ENCODE measurements around the gene ENAM. TPM values are rescaled to one million over a fixed set of nuclear protein-coding genes. Genes with fewer than 3 reads are reported as not detected.
A peak's percentile ranks its signal among the peaks of the same experiment; 100 is the strongest.
"Not testable (repeated sequence)": the region's sequence is repeated elsewhere in the genome, so short reads cannot be mapped to it uniquely, and the experiment has no call there.

Gene ENAM
- total RNA-seq, 1 donor from 2014 or later: not detected

GRCh38 chr4:70637239-70637913, 8.8 kb downstream of the ENAM start:
- H3K27ac Mint-ChIP-seq (ENCODE audit: unreplicated experiment): no peak overlapping the region
- DNase-seq: no peak
- peaks cover 3% of the 10 kb centered on the region for H3K4me1 Mint-ChIP-seq (ENCODE audit: low read depth, unreplicated experiment)
- peaks cover 2% of the 10 kb centered on the region for H3K27me3 Mint-ChIP-seq (ENCODE audit: unreplicated experiment)
- H3K4me3 Mint-ChIP-seq (ENCODE audit: unreplicated experiment): no peak overlapping the region
- no peaks in the 10 kb centered on the region for H3K9me3 Mint-ChIP-seq (ENCODE audit: unreplicated experiment)
- no peaks in the 10 kb centered on the region for H3K36me3 Mint-ChIP-seq (ENCODE audit: unreplicated experiment)
- TF ChIP-seq CTCF (IDR thresholded peaks at IDR 0.05; ENCODE audit: partially characterized antibody, unreplicated experiment): no peak

GRCh38 chr4:70640192-70640591, 11.6 kb downstream of the ENAM start:
- no peak for TF ChIP-seq CTCF (IDR thresholded peaks at IDR 0.05; ENCODE audit: partially characterized antibody, unreplicated experiment)
- H3K27ac Mint-ChIP-seq (ENCODE audit: unreplicated experiment): no peak overlapping the region
- no peak overlapping the region for H3K4me3 Mint-ChIP-seq (ENCODE audit: unreplicated experiment)
- H3K4me1 Mint-ChIP-seq (ENCODE audit: low read depth, unreplicated experiment): peaks cover 3% of the 10 kb centered on the region
- no peak for DNase-seq
- H3K27me3 Mint-ChIP-seq (ENCODE audit: unreplicated experiment): peaks cover 2% of the 10 kb centered on the region
- no peaks in the 10 kb centered on the region for H3K36me3 Mint-ChIP-seq (ENCODE audit: unreplicated experiment)
- H3K9me3 Mint-ChIP-seq (ENCODE audit: unreplicated experiment): no peaks in the 10 kb centered on the region

GRCh38 chr4:70650741-70651140, 22.2 kb downstream of the ENAM start:
- H3K4me3 Mint-ChIP-seq (ENCODE audit: unreplicated experiment): not testable (repeated sequence)

DNA sequence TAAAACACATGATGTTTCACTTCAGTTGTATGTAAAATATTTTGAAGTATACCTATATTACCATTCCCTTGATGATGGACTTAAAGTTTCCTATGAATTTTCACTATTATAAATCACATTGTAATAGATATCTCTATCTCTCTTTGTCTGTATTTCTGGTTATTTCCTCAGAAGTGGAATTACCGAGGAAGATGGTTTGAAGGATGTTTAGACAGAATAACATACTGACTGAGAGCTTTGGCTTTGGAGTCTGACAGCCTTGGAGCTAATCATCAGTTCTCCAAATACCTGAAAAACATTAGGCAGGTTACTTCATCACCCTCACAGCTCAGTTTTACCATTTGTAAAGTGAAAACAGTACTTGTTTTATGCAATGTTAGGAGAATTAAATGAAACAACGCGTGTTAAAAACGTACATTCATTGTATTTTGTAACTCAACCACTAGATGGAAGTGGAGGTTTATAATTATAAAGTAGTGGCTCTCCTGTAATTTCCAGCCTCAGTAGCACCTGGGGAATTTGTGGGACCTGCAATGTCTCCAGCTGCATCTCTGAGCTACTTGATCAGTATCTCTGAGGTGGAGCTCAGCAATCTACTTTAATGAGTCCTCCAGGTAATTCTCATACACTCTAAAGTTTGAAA, 23.4 kb downstream of the ENAM start:
- no peak overlapping the region for H3K4me3 Mint-ChIP-seq (ENCODE audit: unreplicated experiment)
- no peaks in the 10 kb centered on the region for H3K27me3 Mint-ChIP-seq (ENCODE audit: unreplicated experiment)
- no peaks in the 10 kb centered on the region for H3K4me1 Mint-ChIP-seq (ENCODE audit: low read depth, unreplicated experiment)
- no peaks in the 10 kb centered on the region for H3K9me3 Mint-ChIP-seq (ENCODE audit: unreplicated experiment)
- TF ChIP-seq CTCF (IDR thresholded peaks at IDR 0.05; ENCODE audit: partially characterized antibody, unreplicated experiment): peak; percentile 49
- no peak overlapping the region for H3K27ac Mint-ChIP-seq (ENCODE audit: unreplicated experiment)
- DNase-seq: no peak
- H3K36me3 Mint-ChIP-seq (ENCODE audit: unreplicated experiment): no peaks in the 10 kb centered on the region

More at GRCh38 chr4:70650741-70651140, 22.2 kb downstream of the ENAM start:
- DNase-seq; H3K27ac Mint-ChIP-seq (ENCODE audit: unreplicated experiment); H3K36me3 Mint-ChIP-seq (ENCODE audit: unreplicated experiment); H3K9me3 Mint-ChIP-seq (ENCODE audit: unreplicated experiment); H3K27me3 Mint-ChIP-seq (ENCODE audit: unreplicated experiment); H3K4me1 Mint-ChIP-seq (ENCODE audit: low read depth, unreplicated experiment): not testable (repeated sequence)

DNA sequence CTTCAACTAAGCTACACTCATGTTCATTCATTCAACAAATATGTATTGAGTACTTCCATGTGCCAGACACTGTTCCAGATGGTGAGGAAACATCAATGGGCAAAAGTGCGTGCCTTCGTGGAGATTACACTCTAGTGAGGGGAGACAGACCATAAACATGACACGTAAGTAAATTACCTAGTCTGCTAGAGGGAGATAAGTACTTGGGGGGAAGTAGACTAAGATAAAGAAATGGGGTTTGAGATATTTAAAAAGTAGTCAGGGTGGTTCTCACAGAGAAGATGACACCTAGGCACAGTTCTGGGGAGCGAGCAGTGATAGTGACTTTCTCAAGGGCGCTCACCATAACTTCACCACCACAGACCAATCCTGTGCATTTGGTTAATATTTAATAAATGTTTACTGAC, 26.1 kb downstream of the ENAM start:
- no peak for TF ChIP-seq CTCF (IDR thresholded peaks at IDR 0.05; ENCODE audit: partially characterized antibody, unreplicated experiment)

More for the DNA sequence above, 26.1 kb downstream of the ENAM start:
- Mint-ChIP-seq H3K36me3 (ENCODE audit: unreplicated experiment) (no peaks in the 10 kb centered on the region), H3K27me3 (ENCODE audit: unreplicated experiment) (no peaks in the 10 kb centered on the region), H3K9me3 (ENCODE audit: unreplicated experiment) (no peaks in the 10 kb centered on the region), H3K4me3 (ENCODE audit: unreplicated experiment) (no peak overlapping the region), H3K4me1 (ENCODE audit: low read depth, unreplicated experiment) (no peaks in the 10 kb centered on the region), H3K27ac (ENCODE audit: unreplicated experiment) (no peak overlapping the region)
- DNase-seq: no peak
